HepG2 (cell line): ENCODE measurements around the gene PNPLA2. TPM values are rescaled to one million over a fixed set of nuclear protein-coding genes. Genes with fewer than 3 reads are reported as not detected.

ENCODE experiments used
- AGO1 ChIP-seq: fragments of 200-400 bp; formaldehyde crosslinking; IDR thresholded peaks from 2 replicates; pipeline ENCODE4 v1.6.1; 2017; ENCODE audit warnings: mild to moderate bottlenecking, low read depth, low read length, moderate library complexity; ENCODE audit not compliant: poor library complexity, severe bottlenecking
- ELF4 ChIP-seq: sonication (generic); formaldehyde crosslinking; IDR thresholded peaks from 2 replicates; pipeline ENCODE4 v1.5.0; 2020; ENCODE audit warnings: missing genetic modification reagents, mild to moderate bottlenecking, moderate library complexity, borderline replicate concordance
- FLYWCH1 ChIP-seq: sonication (generic); formaldehyde crosslinking; IDR thresholded peaks from 2 replicates; pipeline ENCODE4 v1.8.1; 2023; ENCODE audit warnings: mild to moderate bottlenecking, missing genetic modification reagents
- GMEB1 ChIP-seq: sonication (generic); formaldehyde crosslinking; IDR thresholded peaks from 2 replicates; pipeline ENCODE4 v1.5.1; 2020; ENCODE audit warnings: missing genetic modification reagents, mild to moderate bottlenecking, borderline replicate concordance
- HMG20B ChIP-seq: conservative IDR thresholded peaks from 2 replicates; pipeline ENCODE4 v1.6.1; 2016; ENCODE audit warnings: missing genetic modification reagents, missing compliant biosample characterization
- HNRNPL ChIP-seq: fragments of 200-400 bp; formaldehyde crosslinking; IDR thresholded peaks from 2 replicates; pipeline ENCODE4 v1.6.1; 2017; ENCODE audit warnings: mild to moderate bottlenecking, low read depth, low read length
- KDM3A ChIP-seq: IDR thresholded peaks from 2 replicates; pipeline ENCODE4 v1.6.1; 2018; ENCODE audit warnings: low read depth, missing compliant biosample characterization
- NFATC3 ChIP-seq: sonication (generic); formaldehyde crosslinking; IDR thresholded peaks from 2 replicates; pipeline ENCODE4 v1.5.1; 2020; ENCODE audit warnings: mild to moderate bottlenecking, missing genetic modification reagents
- RFX3 ChIP-seq: IDR thresholded peaks from 2 replicates; pipeline ENCODE4 v1.6.1; 2016; ENCODE audit warnings: missing biosample characterization, missing genetic modification reagents
- ZBTB2 ChIP-seq: sonication (generic); formaldehyde crosslinking; IDR thresholded peaks from 2 replicates; pipeline ENCODE4 v1.8.0; 2022; ENCODE audit warnings: low read depth, missing genetic modification reagents
- ZFX ChIP-seq: sonication (generic); formaldehyde crosslinking; IDR thresholded peaks from 2 replicates; pipeline ENCODE4 v1.4.0; 2020; ENCODE audit warnings: mild to moderate bottlenecking, low read depth, missing genetic modification reagents, moderate library complexity
- ZMYM3 ChIP-seq: sonication (generic); formaldehyde crosslinking; IDR thresholded peaks from 2 replicates; pipeline ENCODE4 v1.5.1; 2020; ENCODE audit warnings: mild to moderate bottlenecking, missing genetic modification reagents
- ZNF264 ChIP-seq: sonication (generic); formaldehyde crosslinking; IDR thresholded peaks from 2 replicates; pipeline ENCODE4 v1.4.0; 2020; ENCODE audit warnings: missing genetic modification reagents
- ZNF407 ChIP-seq: sonication (generic); formaldehyde crosslinking; IDR thresholded peaks from one replicate; pipeline ENCODE4 v1.5.1; 2020; ENCODE audit warnings: mild to moderate bottlenecking, missing genetic modification reagents; ENCODE audit errors: not compliant biosample characterization
- ZNF558 ChIP-seq: sonication (generic); formaldehyde crosslinking; IDR thresholded peaks from 2 replicates; pipeline ENCODE4 v1.9.0; 2022; ENCODE audit warnings: mild to moderate bottlenecking, missing genetic modification reagents, borderline replicate concordance
- ZNF772 ChIP-seq: sonication (generic); formaldehyde crosslinking; IDR thresholded peaks from 2 replicates; pipeline ENCODE4 v1.5.0; 2020; ENCODE audit warnings: mild to moderate bottlenecking, missing genetic modification reagents
- ZSCAN31 ChIP-seq: sonication (generic); formaldehyde crosslinking; IDR thresholded peaks from 2 replicates; pipeline ENCODE4 v1.5.0; 2020; ENCODE audit warnings: low read depth, mild to moderate bottlenecking, missing genetic modification reagents
- polyA plus RNA-seq, 8 experiments: library from polyadenylated mRNA; depleted of rRNA in 3 of 8; stranded (reverse) in 7 of 8; unstranded in 1 of 8; fragments of >200 nt; fragmentation: Illumina TruSeq in 4 of 8; extraction: Trizol in 4 of 8; gene quantifications; 2 replicates each; pipeline versions ENCODE4 v1.2.1 to v1.2.3, GENCODE V29; 2011 to 2016; ENCODE audit warnings: low read depth in 4 of 8, missing spikeins in 1 of 8, mixed read lengths in 1 of 8; ENCODE audit not compliant: insufficient read depth in 1 of 8
- total RNA-seq, 5 experiments: library from RNA; depleted of rRNA; stranded (reverse); fragments of >200 nt; fragmentation: Illumina TruSeq; extraction: Trizol; gene quantifications; 2 replicates each; pipeline ENCODE4 v1.2.3, GENCODE V29; 2016; ENCODE audit warnings: low read depth in 1 of 5

PNPLA2 gene
- total and polyA plus RNA-seq, 2 of the 13 experiments (the other 11 are each of a cell fraction or from before 2014, with no cell fraction given) = 10.5 to 43.2 TPM

GRCh38 chr11:843086-843734 lies 24.5 kb downstream of the PNPLA2 start (continued):
- 0 out of 2 replicates have a peak, but pooled peaks have one; percentile 4 for TF ChIP-seq ZNF264
- TF ChIP-seq ELF4 (CRISPR knock-in tag) = 0 out of 2 replicates have a peak, but pooled peaks have one; percentile 34
- 0 out of 2 replicates have a peak, but pooled peaks have one; percentile 29 for TF ChIP-seq ZNF772 (CRISPR knock-in tag)
- TF ChIP-seq GMEB1 = peak; percentile 32; the same call in 1 of the 2 replicates
- TF ChIP-seq HMG20B (CRISPR knock-in tag) = no peak
- TF ChIP-seq KDM3A (CRISPR knock-in tag) = 0 out of 2 replicates have a peak, but pooled peaks have one; percentile 3
- peak; percentile 10; the same call in 1 of the 2 replicates for TF ChIP-seq ZFX (CRISPR knock-in tag)
- peak; percentile 50; the same call in 1 of the 2 replicates for TF ChIP-seq ZSCAN31 (CRISPR knock-in tag)
- 0 out of 2 replicates have a peak, but pooled peaks have one; percentile 65 for TF ChIP-seq ZNF558
- 0 out of 2 replicates have a peak, but pooled peaks have one; percentile 6 for TF ChIP-seq HNRNPL
- 0 out of 2 replicates have a peak, but pooled peaks have one; percentile 72 for TF ChIP-seq NFATC3
- TF ChIP-seq FLYWCH1 (CRISPR knock-in tag) = no peak
- peak; percentile 18 for TF ChIP-seq AGO1
- TF ChIP-seq ZBTB2 (CRISPR knock-in tag) = 0 out of 2 replicates have a peak, but pooled peaks have one; percentile 7
- no peak for TF ChIP-seq RFX3 (CRISPR knock-in tag)
- peak; percentile 28 for TF ChIP-seq ZNF407 (CRISPR knock-in tag)
- TF ChIP-seq ZMYM3 (CRISPR knock-in tag) = no peak
